ENCODE results near the gene RPS21. TPM values are rescaled to one million over a fixed set of nuclear protein-coding genes. Genes with fewer than 3 reads are reported as not detected.
A peak's percentile ranks its signal among the peaks of the same experiment; 100 is the strongest.

Gene RPS21
- total and polyA plus RNA-seq, 2 of the 13 experiments (the other 11 are each of a cell fraction or from before 2014, with no cell fraction given) = 2,647 to 11,063 TPM

GRCh38 chr20:62351469-62352401 is 35.2 kb upstream of the RPS21 start:
- 90% methylated on average over 60 of the region's 60 CpGs for WGBS (ENCODE audit: low lambda C conversion rate)
- in situ Hi-C loops (cut with HindIII; ENCODE audit: extremely low pct_ligation_motif_present, low pct_unique_long_range_greater_than_20kb) (no loop called here), intact Hi-C loops (cut with micrococcal nuclease; ENCODE audit: unreplicated experiment) (no loop called here)
- H3K36me3 ChIP-seq (replicated peaks in 1 of 2; ENCODE audit: control insufficient read depth in 1 of 2, insufficient read depth in 2 of 2, low read length in 2 of 2) = peaks cover 32 to 46% of the 10 kb centered on the region in 2 experiments
- H2AFZ ChIP-seq (ENCODE audit: low read length) = no peak overlapping the region
- no peak overlapping the region for H3K27ac ChIP-seq (ENCODE audit: extremely low read length, insufficient read depth, low read length)
- TF ChIP-seq MNT (IDR thresholded peaks at IDR 0.05) (no peak), DMAP1 (CRISPR knock-in tag; IDR thresholded peaks at IDR 0.05) (no peak), ZNF510 (CRISPR knock-in tag; IDR thresholded peaks at IDR 0.05; ENCODE audit: low read depth) (no peak), CSRNP1 (CRISPR knock-in tag; IDR thresholded peaks at IDR 0.05) (no peak), HNRNPK (IDR thresholded peaks at IDR 0.05; ENCODE audit: low read depth, low read length, poor library complexity, severe bottlenecking) (peak; percentile 48), ZBTB33 (CRISPR knock-in tag; IDR thresholded peaks at IDR 0.05) (peak; percentile 22; the same call in 1 of the 2 replicates), PHF5A (CRISPR knock-in tag; IDR thresholded peaks at IDR 0.05; ENCODE audit: low read depth, unreplicated experiment) (no peak), RBFOX2 (IDR thresholded peaks at IDR 0.05; ENCODE audit: low read depth, low read length) (peak; percentile 62), HMG20B (CRISPR knock-in tag; conservative IDR thresholded peaks at IDR 0.05) (no peak), CEBPG (CRISPR knock-in tag; IDR thresholded peaks at IDR 0.05) (no peak), AGO2 (optimal IDR thresholded peaks at IDR 0.05; ENCODE audit: low read depth, low read length) (peak; percentile 50), SRSF1 (optimal IDR thresholded peaks at IDR 0.05; ENCODE audit: low read depth, low read length) (peak; percentile 25), ZHX1 (CRISPR knock-in tag; IDR thresholded peaks at IDR 0.05; ENCODE audit: low read depth) (0 out of 2 replicates have a peak, but pooled peaks have one; percentile 39), HNRNPL (IDR thresholded peaks at IDR 0.05; ENCODE audit: low read depth, low read length) (peak; percentile 57; the same call in 1 of the 2 replicates), ZNF761 (CRISPR knock-in tag; conservative IDR thresholded peaks at IDR 0.05) (no peak)
- POLR2A ChIA-PET = interaction anchor here (5.8 kb wide), 1 partner anchor 18 kb away, joined by 62 read pairs; the partner anchor contains the start of gene LAMA5
- peaks cover 18% of the 10 kb centered on the region for H3K79me2 ChIP-seq (ENCODE audit: insufficient read depth, low read length)
- peaks cover 20% of the 10 kb centered on the region; the same call in 1 of the 2 replicates for H4K20me1 ChIP-seq (ENCODE audit: insufficient read depth, low read length)
- peaks cover 52% of the 10 kb centered on the region for H3K4me1 ChIP-seq (ENCODE audit: insufficient read depth, low read length)
- BruUV-seq (replicated peaks) = no TSS peak
- H3K9ac ChIP-seq (ENCODE audit: insufficient read depth, low read depth, low read length) = no peak overlapping the region
- H3K4me2 ChIP-seq (ENCODE audit: low read depth, low read length) = no peak overlapping the region
- no peak for DNase-seq (ENCODE audit: low spot score)
- H3K27me3 ChIP-seq (ENCODE audit: control insufficient read depth in 1 of 2, insufficient read depth in 2 of 2, low read length in 2 of 2) = no peaks in the 10 kb centered on the region
- no peaks in the 10 kb centered on the region for H3K9me3 ChIP-seq (ENCODE audit: low read length)
- ATAC-seq = no peak
- CTCF ChIA-PET (ENCODE audit: low intra/inter-chr PET ratio, low total read pairs) = no interaction called here
- H3K4me3 ChIP-seq (replicated peaks in 1 of 3; ENCODE audit: insufficient read depth in 1 of 3, low read depth in 2 of 3, low read length in 3 of 3) = no peak overlapping the region
- FAIRE-seq = no peak

All from HepG2 (cell line).